Activated CD4-positive, alpha-beta T cell treated with anti-CD3 and anti-CD28 coated beads for 48 hours (primary cell): Measurements from ENCODE around the gene MBNL2.

Source experiments
- DNase-seq: peaks from one replicate; pipeline ENCODE4 v3.0.0-alpha.2; 2020

Gene MBNL2

DNA sequence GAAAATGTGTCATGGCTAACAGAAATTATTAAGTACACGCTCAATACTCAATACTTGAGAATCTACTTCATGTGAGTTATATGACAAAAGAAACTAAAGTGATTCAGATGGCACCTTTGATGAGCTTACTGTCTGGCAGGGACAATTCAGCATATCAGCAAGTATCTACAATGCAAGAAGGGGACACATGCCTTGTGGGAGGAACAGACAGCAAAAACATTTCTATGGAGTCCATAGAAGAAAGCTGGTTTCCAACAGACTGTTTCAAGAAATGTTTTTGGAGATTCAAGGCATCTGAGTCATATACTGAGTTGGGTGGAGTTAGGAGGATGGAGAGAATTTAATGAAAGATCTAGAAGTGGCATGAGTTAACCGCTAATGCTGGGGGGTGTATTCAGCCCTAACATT, 54.7 kb downstream of the MBNL2 start:
- DNase-seq, result no peak

DNA sequence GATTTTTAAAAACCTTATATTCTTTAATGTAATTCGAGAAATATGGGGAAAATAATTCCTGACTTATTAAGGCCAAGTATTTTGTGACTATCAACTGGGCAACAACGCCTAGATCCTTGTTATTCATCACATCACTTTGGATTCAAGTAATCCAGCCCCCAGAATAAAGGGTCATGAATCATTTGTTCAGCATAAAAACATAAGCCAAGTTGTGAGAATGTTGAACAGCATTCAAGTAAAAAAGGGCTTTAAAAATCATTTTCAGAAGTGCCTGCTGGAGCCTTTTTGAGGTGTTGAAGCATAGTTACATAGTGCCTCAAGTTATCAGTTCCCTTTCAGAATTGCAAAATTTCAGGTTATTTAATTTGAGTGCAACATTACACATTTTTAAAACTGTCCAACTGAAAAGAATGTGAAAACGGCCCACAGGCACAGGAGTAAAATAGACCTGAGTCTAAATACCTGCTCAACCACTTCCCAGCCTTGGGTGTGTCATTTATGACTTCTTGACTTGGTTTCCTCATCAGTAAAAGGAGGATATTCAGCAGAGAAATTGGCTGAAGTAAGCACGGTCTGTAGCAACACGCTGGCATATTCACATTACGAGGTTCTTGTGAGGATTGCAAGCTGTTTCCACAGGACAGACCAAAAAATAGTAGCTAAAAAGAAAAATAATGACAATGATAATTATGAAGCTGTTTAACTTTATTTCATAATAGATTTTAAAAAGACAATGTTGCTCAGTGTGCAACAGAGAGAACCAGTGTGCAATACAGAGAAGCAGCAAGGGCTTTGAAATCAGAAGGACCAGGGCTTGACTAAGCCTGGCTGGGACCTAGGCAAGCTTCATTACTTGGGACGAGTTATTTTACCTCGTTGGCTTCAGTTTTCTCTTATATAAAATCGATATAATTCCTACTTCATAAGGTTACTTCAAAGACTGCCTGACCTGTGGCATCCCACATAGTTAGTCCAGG, 56.6 kb downstream of the MBNL2 start:
- DNase-seq, result no peak

DNA sequence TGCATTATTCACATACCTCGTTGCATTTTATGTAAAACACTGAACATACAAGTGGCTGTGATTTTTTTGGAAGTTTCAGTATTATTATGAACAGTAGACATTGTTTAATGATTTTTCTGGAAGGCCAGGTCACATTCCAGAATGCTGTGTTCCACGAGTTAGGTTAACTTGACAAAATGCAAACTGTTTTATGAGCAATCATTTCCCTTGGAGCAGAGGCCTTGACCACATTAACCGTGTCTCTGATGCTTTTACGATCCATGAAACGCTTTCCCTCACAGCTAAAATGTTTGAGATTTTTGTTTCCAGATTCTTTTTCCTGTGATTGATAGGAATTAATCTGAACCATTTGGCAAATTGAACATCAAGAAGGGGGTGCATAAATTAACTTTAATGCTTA, 57.8 kb downstream of the MBNL2 start:
- no peak for DNase-seq

GRCh38 chr13:97280478-97280877, 58.3 kb downstream of the MBNL2 start:
- DNase-seq, result no peak

DNA sequence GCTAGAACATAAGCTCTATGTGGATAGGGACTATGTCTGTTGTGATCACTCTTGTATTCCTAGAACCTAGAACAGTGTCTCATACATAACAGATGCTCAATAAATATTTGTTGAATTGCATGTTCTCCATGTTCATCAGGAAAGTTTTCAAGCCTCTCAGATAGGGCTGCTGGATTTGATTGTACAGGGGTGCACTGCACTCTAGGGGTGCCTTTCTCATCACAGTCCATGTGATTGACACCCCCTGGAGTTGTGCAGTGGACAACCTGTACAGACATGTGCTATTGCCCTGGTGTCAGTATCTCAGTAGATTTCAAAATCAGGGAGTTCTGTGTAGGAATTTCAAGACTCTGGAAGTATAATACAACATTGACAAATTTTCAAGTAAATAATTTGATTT, 58.9 kb downstream of the MBNL2 start:
- no peak for DNase-seq

GRCh38 chr13:97282705-97283104, 60.6 kb downstream of the MBNL2 start:
- no peak for DNase-seq

- DNase-seq, result no peak
Observed at GRCh38 chr13:97283888-97284287, 61.8 kb downstream of the MBNL2 start.

DNA sequence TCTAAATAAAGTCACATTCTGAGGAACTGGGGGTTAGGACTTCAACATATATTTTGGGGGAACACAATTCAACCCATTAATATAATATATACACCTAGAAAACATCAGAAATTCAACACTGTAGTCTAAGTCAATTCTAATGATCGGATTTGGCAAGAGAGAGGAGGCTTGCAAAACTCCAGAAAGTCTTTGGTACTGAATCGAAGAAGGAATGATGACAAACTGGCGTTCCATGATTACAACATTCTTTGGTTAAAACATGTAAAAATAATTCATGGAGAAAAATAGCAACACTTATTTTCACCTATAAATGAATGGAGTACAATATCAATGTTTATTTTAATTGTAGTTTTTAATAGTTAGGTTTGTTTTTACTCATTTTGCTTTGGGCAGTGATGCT, 62.4 kb downstream of the MBNL2 start:
- DNase-seq, result no peak

DNA sequence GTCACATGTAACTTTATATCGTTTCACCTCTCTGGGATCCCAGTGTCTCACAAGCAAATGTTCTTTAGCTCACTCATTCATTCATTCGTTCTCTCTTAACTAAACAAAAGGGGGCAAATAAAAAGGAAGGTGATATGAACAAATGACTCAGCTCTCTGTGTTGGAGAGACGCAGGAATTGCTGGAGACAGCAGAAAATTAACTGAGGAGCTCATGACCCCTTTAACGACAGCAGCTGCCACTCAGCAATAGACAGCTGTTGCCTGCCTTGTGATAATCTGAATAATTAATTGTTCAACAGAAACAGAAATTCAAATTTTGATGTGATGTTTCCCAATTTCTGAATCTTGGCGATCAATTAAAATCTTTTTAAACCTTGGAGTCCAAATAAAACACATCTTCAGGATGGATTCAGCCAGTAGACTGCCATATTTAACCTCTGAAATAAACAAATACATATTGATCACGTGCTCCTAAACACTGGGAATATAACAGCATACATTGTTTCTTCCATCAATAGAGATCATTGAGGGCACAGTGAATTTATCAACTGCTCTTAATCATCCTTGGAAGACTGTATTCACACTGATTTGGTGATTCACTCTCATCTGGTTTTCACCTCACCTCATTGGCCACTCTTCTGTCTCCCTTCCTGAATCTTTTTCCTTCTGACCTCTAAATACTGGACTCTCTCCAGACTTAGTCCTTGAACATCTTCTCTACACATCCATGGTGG, 63.3 kb downstream of the MBNL2 start:
- no peak for DNase-seq

- no peak for DNase-seq
Observed at GRCh38 chr13:97286317-97287046, 64.3 kb downstream of the MBNL2 start.

DNA sequence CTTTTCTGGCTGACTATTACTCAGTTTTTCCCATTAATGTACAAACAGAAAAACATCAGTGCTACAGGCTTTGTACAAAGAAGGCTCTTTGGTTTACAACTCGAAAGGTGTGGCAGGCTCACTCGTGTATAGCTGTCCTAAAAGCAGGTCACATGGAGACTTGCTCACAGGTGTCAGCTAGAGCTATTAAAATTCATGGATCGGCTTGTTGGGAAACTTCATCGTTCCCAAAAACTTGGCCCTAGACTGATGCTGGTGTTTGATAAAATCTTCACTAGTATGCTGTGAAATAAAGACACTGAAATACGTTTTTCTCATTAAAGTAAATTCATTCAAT, 64.9 kb downstream of the MBNL2 start:
- no peak for DNase-seq

- no peak for DNase-seq
Observed at GRCh38 chr13:97288486-97288900, 66.4 kb downstream of the MBNL2 start.

- DNase-seq, result no peak
Observed at GRCh38 chr13:97289514-97290298, 67.6 kb downstream of the MBNL2 start.

DNA sequence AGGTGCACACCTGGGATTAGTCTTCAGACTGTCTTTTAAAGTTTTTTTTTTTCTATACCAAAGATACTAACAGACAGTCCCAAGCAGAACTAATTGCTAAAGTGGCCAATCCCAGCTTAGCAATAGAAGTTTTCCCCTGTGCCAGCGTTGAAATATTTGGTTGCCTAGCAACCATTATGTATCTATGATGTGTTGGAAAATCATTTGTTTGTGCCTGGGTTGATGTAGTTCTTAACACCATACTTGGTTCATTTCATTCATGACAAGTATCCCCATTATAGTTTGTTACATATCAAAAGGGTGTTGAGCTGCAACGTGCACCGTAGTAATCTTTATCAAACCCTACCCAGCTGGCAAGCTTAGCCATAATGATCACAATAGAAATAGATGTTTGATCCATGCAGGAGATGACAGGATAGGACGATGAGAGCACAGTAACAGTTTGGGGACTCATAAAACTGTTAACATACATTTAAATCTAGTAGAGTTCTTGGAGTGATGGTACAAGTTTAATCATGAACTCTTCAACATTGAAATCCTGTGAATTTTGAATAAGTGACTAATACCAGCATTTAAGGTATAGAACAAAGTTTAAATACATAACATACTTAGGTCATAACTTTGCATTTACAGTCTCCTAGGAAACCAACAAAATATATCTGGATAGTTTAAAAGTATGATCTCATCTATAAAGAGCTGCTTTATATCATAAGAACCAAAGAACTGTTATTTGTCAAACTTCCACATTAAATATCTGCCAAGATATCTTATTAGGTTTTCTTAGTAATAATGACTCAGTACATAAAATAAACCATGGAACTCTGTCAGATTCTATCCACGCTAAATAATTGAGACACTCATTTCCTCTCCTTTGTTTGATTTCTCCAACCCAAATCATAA, 73.4 kb downstream of the MBNL2 start:
- no peak for DNase-seq

- no peak for DNase-seq
Observed at GRCh38 chr13:97296740-97297139, 74.6 kb downstream of the MBNL2 start.

DNA sequence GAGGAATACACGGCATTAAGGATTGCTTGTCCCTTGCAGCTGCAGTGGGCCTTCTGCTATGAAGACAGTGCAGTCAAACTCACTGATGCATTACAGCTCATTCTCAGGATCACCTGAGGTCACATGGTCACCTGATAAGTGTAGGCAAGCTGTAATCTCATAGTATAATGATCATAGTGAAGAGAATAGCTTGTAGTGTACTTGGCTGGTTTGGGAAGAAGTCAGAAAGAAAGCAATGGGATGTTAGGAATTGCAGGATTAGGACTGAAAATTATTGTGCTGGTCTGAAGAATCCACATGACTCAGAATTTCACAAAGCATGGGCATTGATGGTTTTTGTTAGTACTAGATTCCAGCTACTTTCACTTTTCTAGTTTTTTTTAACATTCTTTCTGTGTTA, 76.7 kb downstream of the MBNL2 start:
- no peak for DNase-seq

DNA sequence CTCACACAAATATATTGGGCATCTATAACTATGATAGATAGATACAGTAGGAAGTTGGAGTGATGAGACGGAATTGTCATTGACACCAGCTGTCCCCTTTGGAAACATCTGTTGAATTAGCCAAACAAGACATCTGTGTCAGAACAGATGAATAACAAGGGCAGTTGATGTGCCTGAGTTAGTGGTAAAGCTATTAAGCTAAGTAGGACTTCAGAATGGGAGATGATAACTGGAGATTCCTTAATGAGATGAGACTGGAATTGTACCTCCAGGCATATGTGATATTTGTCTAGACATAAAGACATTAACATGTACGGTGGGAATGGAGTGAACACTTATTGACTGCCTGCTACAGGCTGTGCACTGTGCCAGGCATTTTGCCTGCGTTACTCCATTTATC, 78.7 kb downstream of the MBNL2 start:
- DNase-seq, result no peak

DNA sequence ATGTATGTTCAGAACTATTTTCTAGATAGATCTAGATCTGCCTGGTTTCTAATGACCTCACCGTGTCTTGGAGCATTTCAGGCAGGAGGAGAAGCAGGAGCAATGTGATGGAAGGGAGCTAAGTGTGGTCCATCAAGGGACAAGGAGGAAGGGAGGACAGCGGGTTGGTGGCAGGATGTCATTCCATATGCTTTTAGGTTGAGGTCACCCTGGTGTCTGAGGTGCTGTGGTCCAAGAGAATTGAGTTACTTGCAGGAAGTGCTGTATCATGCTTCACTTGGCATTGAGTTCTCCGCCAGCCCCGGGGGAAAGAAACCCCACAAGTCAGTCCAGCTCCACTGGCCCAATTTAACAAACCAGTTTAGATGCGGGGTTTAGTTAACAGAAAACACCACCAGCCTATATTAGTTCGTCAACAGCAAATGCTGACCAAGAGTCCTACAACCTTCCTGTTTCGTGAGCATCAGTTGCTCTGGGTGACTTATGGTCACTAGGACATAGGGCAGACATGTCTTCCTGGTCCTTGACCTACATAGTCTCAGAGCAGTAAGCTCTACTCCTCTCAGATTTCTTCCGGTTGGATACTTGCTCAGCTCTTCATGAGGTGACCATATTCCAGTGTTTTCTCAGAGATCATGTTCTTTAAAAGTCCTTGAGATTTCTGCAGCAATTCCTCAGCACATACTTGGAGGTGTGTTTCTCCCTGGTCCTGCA, 79.4 kb downstream of the MBNL2 start:
- DNase-seq, result no peak

DNA sequence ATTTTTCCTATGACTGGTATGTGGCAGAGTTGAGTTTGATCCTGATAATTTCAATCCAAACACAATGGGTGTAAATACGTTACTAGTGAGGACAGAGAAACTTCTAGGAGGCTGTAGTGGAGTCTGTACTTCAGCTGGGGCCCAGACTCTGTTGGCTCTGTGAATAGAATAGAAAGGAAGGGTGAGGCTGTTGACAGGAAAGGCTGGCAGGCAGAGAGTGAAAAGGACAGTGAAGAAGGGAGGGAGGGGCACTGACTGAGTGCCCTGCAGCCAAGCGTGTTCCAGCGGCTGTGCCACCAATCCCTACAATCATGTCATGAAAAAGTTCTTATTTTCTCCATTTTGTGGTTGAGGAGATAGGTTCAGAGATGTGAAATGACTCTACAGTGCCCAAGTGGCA, 80.5 kb downstream of the MBNL2 start:
- DNase-seq, result no peak

- no peak for DNase-seq
Observed at GRCh38 chr13:97306106-97306505, 84.0 kb downstream of the MBNL2 start.

- no peak for DNase-seq
Observed at GRCh38 chr13:97306645-97307044, 84.5 kb downstream of the MBNL2 start.
